Activated CD4-positive, alpha-beta T cell treated with anti-CD3 and anti-CD28 coated beads, Interleukin-10, Interleukin-2, amounts not matched to agents 100 ng/mL and 50 ng/mL, durations not matched to agents 16 hours and 8 hours (primary cell): ENCODE measurements around the gene SNAP25.
A peak's percentile ranks its signal among the peaks of the same experiment; 100 is the strongest.

ENCODE experiments used
- DNase-seq: peaks from one replicate; pipeline ENCODE4 v3.0.0-alpha.2; 2020

The SNAP25 gene

DNA sequence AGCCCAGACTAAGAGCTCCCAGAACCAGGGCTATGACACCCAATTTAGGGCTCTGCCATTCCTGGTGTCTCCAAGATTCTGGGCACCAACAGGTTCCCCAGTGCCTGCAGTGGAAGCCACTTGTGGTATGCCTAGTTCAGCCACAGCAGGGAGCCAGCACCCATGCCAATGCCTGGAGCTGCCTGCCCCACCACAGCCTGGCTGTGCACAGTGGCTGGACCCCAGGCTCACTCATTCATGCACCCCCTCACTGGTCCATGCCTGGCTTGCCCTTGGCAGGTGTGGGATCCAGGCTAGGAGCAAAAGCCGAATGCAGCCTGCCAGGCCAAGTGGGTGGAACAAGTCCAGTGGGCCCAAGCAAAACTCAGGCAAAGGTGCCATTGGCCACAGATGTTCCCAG lies 123.5 kb downstream of the SNAP25 start:
- DNase-seq = no peak

DNA sequence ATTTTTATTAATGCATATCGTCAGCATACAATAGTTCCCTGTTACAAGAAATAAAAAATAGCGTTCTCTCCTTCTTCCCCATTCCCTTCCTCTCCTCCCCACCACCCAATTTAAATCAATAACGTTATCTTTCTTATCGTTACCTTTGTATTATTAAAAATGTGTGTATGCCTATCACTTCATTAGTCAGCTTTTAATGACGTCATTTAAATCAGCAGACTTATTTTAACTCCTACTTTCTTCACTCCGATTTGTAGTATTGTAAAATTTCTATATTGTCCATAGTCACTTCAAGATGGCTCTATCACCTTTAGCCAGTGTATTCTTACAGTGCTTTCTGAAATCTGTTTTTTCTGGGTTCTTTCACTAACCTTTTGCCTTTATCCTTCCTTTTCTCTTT lies 126.3 kb downstream of the SNAP25 start:
- no peak for DNase-seq

DNA sequence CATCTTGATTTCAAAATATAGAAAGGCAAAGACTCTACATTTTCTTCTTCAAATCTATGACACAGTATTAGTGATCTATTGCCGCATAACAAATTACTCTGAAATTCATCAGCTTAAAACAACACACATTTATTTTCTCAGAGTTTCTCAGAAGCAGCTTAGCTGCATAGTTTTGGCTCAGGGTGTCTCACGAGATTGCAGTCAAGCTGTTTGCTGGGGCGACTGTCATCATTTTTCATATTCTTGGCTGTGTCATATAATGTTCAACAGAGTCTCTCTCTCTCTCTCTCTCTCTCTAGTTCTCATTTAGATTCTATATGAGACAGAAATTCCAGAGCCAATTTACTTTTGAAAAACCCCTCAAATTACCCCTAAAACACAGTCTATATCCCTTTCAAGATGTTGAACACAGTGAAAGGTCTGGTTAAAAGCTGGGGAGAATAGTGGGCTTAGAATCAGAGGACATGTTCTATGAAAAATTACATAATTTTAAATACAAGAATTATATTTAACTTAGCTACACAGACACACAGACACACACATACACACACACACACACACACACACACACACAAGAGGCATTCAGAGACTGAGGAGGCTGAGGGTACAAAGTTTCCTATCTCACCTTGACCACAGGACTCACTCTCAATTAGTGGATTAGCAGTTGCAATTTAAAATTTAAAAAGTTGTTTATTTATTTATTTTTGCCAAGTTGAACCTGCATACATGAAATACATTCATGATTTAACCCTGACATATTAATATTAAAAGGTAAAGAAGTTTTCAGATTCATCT lies 128.7 kb downstream of the SNAP25 start:
- no peak for DNase-seq

GRCh38 chr20:10349118-10349517 lies 130.5 kb downstream of the SNAP25 start:
- DNase-seq = no peak

GRCh38 chr20:10350188-10350842 lies 131.7 kb downstream of the SNAP25 start:
- DNase-seq = no peak

DNA sequence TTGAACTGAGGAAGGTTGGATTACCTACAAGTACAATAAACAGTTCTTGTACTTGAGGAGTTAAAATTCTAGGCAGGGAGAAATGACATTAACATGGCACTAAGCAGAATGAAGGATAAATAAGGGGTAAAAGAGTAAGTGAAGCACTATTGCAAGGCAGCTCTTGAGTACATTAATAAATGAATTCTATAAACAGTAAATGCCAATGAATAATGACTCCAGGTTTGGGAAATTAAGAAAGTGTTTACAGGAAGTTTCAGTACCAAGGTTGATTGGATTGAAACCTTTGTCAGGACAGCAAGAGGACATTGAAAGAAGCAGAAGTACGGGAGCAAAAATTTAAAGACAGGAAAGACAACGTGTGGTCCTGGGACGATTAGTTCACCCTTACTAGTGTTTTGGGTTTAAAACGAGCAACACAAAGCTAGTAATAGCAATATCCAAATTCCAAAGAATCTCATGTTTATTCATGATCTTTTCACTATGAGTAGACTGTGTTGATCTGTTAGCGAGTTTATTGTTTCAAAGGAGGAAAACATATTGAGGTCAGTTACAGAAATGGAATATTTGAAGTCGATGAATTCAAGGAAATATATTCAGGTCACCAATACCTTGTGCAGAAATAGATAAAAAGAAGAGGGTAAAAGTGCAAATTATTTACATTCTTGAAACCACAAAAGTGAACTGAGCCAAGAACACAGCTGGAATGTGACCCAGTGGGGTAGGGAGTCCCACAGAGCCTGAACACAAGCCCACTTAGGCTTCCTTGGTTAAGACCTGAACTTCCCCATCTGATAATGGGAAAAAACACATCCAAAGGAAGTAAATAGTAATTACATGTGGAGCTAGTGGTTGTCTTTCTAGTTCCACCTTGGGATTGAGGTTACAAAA lies 134.5 kb downstream of the SNAP25 start:
- peak; percentile 22 for DNase-seq

DNA sequence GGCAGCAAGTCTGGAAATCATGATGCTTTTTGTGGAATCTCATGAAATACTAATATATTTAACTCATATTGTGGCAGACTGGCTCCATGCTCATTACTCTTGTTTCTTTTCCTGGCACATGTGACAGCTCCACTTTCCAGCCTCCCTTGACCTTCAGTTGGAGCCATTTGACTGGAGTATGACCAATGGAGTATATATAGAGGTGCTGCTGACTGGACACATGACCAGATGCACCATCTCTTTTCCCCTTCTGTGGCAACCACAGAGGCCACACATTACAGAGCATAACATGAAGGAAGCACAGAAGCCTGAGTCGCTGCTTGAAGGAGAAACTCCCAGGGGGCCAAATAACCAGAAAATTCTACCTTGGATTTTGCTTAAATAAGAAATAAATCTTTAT lies 138.0 kb downstream of the SNAP25 start:
- DNase-seq = no peak
